Liver (tissue), 9 donors: ENCODE data around the gene LMTK2. TPM values are rescaled to one million over a fixed set of nuclear protein-coding genes. Genes with fewer than 3 reads are reported as not detected.

Experiments used
- DNase-seq: peaks from one replicate; pipeline ENCODE4 v3.0.0-alpha.2; 2017; ENCODE audit warnings: low spot score
- H3K27ac ChIP-seq, 2 donors: one replicate each; pipeline ENCODE4 v1.7.0; 2013; ENCODE audit warnings: inconsistent platforms in 2 of 2, low read length in 2 of 2, control low read depth in 1 of 2, low read depth in 1 of 2, mild to moderate bottlenecking in 1 of 2
- H3K27me3 ChIP-seq, 4 donors: one replicate each; pipeline versions ENCODE4 v1.6.1 to v1.7.0; 2013; ENCODE audit warnings: low read length in 3 of 4, inconsistent platforms in 1 of 4, mild to moderate bottlenecking in 1 of 4, moderate library complexity in 1 of 4; ENCODE audit not compliant: control insufficient read depth in 4 of 4, insufficient read depth in 4 of 4
- H3K36me3 ChIP-seq, 4 donors: one replicate each; pipeline versions ENCODE4 v1.6.1 to v1.7.0; 2013; ENCODE audit warnings: low read length in 3 of 4, mild to moderate bottlenecking in 3 of 4, low read depth in 1 of 4, moderate library complexity in 1 of 4; ENCODE audit not compliant: control insufficient read depth in 4 of 4, insufficient read depth in 3 of 4
- H3K4me1 ChIP-seq, 4 donors: one replicate each; pipeline versions ENCODE4 v1.6.1 to v1.7.0; 2013; ENCODE audit warnings: low read length in 3 of 4, mild to moderate bottlenecking in 3 of 4, moderate library complexity in 1 of 4; ENCODE audit not compliant: control insufficient read depth in 4 of 4, insufficient read depth in 4 of 4
- H3K4me3 ChIP-seq, 3 donors: one replicate each; pipeline versions ENCODE4 v1.6.1 to v1.7.0; 2013; ENCODE audit warnings: low read length in 3 of 3, control low read depth in 1 of 3, low read depth in 1 of 3, mild to moderate bottlenecking in 1 of 3
- H3K9ac ChIP-seq, 2 donors: one replicate each; pipeline ENCODE4 v1.7.0; 2013; ENCODE audit warnings: low read length in 2 of 2, mild to moderate bottlenecking in 2 of 2, moderate library complexity in 2 of 2, control low read depth in 1 of 2, low read depth in 1 of 2
- H3K9me3 ChIP-seq, 4 donors: one replicate each; pipeline versions ENCODE4 v1.6.1 to v1.7.0; 2013; ENCODE audit warnings: low read length in 3 of 4; ENCODE audit not compliant: control insufficient read depth in 4 of 4
- ATF3 ChIP-seq: IDR thresholded peaks from 2 replicates; pipeline ENCODE4 v1.6.1; 2016; ENCODE audit warnings: antibody characterized with exemption
- EGR1 ChIP-seq, 2 donors: IDR thresholded peaks; 2 replicates each; pipeline ENCODE4 v1.6.1; 2016 to 2018; ENCODE audit warnings: antibody characterized with exemption in 2 of 2, low read depth in 2 of 2
- FOXA1 ChIP-seq: IDR thresholded peaks from 2 replicates; pipeline ENCODE4 v1.6.1; 2016; ENCODE audit warnings: antibody characterized with exemption
- FOXA2 ChIP-seq: IDR thresholded peaks from 2 replicates; pipeline ENCODE4 v1.6.1; 2016; ENCODE audit warnings: antibody characterized with exemption
- GABPA ChIP-seq, 2 donors: IDR thresholded peaks in 1 of 2; conservative IDR thresholded peaks in 1 of 2; 2 replicates each; pipeline ENCODE4 v1.6.1; 2016; ENCODE audit warnings: antibody characterized with exemption in 2 of 2, mild to moderate bottlenecking in 1 of 2, moderate library complexity in 1 of 2
- HNF4A ChIP-seq, 2 donors: conservative IDR thresholded peaks; 2 replicates each; pipeline ENCODE4 v1.6.1; 2016; ENCODE audit warnings: antibody characterized with exemption in 2 of 2, mild to moderate bottlenecking in 2 of 2
- HNF4G ChIP-seq: IDR thresholded peaks from 2 replicates; pipeline ENCODE4 v1.6.1; 2016; ENCODE audit warnings: antibody characterized with exemption
- JUND ChIP-seq, 2 donors: IDR thresholded peaks; 2 replicates each; pipeline ENCODE4 v1.6.1; 2016; ENCODE audit warnings: antibody characterized with exemption in 2 of 2
- NR2F2 ChIP-seq: IDR thresholded peaks from 2 replicates; pipeline ENCODE4 v1.6.1; 2016; ENCODE audit warnings: antibody characterized with exemption
- RAD21 ChIP-seq, 2 donors: IDR thresholded peaks; 2 replicates each; pipeline ENCODE4 v1.6.1; 2016; ENCODE audit warnings: antibody characterized with exemption in 2 of 2, mild to moderate bottlenecking in 2 of 2
- RXRA ChIP-seq, 2 donors: IDR thresholded peaks; 2 replicates each; pipeline ENCODE4 v1.6.1; 2017 to 2018; ENCODE audit warnings: antibody characterized with exemption in 2 of 2, mild to moderate bottlenecking in 1 of 2
- SP1 ChIP-seq: IDR thresholded peaks from 2 replicates; pipeline ENCODE4 v1.6.1; 2018; ENCODE audit warnings: antibody characterized with exemption, mild to moderate bottlenecking
- TAF1 ChIP-seq: conservative IDR thresholded peaks from 2 replicates; pipeline ENCODE4 v1.6.1; 2016; ENCODE audit warnings: antibody characterized with exemption, mild to moderate bottlenecking
- YY1 ChIP-seq: IDR thresholded peaks from 2 replicates; pipeline ENCODE4 v1.6.1; 2016; ENCODE audit warnings: antibody characterized with exemption, mild to moderate bottlenecking
- WGBS: extraction: QIAGEN DNeasy Blood & Tissue Kit; methylation state at CpG from one replicate; pipeline ENCODE4 v1.1.7; 2013; 5-methylcytosine and 5-hydroxymethylcytosine counted together
- polyA plus RNA-seq, 2 donors: library from polyadenylated mRNA; stranded (reverse) in 1 of 2; unstranded in 1 of 2; fragments of 200-250 nt in 1 of 2; fragments of >200 nt in 1 of 2; fragmentation: Nextera tagmentation in 1 of 2; extraction: Ambion mirVana in 1 of 2; gene quantifications; one replicate each; pipeline versions ENCODE4 v1.2.1 to v1.2.3, GENCODE V29; 2013 to 2015
- total RNA-seq, 2 donors: library from RNA; depleted of rRNA; stranded (reverse); fragments of >200 nt; gene quantifications; one replicate each; pipeline ENCODE4 v1.2.3, GENCODE V29; 2014
- TF ChIP-seq, protein P1 (sequence below): IDR thresholded peaks from 2 replicates; pipeline ENCODE4 v1.6.1; 2016; ENCODE audit warnings: antibody characterized with exemption, mild to moderate bottlenecking
- TF ChIP-seq, protein P2 (sequence below): IDR thresholded peaks from 2 replicates; pipeline ENCODE4 v1.6.1; 2016; ENCODE audit warnings: antibody characterized with exemption
- TF ChIP-seq, protein P3 (sequence below): IDR thresholded peaks from 2 replicates; pipeline ENCODE4 v1.6.1; 2016; ENCODE audit warnings: antibody characterized with exemption
- donor health status: healthy.
- donor health status: healthy.
- donor health status: healthy.
- donor health status: healthy.
- donor health status: healthy.

Gene LMTK2
- total and polyA plus RNA-seq, 4 donors: 3.1 to 14.3 (median 9.0) TPM

- no peak for DNase-seq
- no peaks in the 10 kb centered on the region for H3K4me1 ChIP-seq
- TF ChIP-seq NR2F2 (no peak), FOXA2 (no peak), RXRA (IDR thresholded peaks at IDR 0.05) (no peak), YY1 (no peak), FOXA1 (no peak), EGR1 (IDR thresholded peaks at IDR 0.05; ENCODE audit: low read depth in 2 of 2) (no peak), RAD21 (IDR thresholded peaks at IDR 0.05) (no peak), HNF4G (no peak), HNF4A (conservative IDR thresholded peaks at IDR 0.05) (no peak), JUND (IDR thresholded peaks at IDR 0.05) (no peak), SP1 (no peak), TAF1 (no peak)
- TF ChIP-seq, protein P1, sequence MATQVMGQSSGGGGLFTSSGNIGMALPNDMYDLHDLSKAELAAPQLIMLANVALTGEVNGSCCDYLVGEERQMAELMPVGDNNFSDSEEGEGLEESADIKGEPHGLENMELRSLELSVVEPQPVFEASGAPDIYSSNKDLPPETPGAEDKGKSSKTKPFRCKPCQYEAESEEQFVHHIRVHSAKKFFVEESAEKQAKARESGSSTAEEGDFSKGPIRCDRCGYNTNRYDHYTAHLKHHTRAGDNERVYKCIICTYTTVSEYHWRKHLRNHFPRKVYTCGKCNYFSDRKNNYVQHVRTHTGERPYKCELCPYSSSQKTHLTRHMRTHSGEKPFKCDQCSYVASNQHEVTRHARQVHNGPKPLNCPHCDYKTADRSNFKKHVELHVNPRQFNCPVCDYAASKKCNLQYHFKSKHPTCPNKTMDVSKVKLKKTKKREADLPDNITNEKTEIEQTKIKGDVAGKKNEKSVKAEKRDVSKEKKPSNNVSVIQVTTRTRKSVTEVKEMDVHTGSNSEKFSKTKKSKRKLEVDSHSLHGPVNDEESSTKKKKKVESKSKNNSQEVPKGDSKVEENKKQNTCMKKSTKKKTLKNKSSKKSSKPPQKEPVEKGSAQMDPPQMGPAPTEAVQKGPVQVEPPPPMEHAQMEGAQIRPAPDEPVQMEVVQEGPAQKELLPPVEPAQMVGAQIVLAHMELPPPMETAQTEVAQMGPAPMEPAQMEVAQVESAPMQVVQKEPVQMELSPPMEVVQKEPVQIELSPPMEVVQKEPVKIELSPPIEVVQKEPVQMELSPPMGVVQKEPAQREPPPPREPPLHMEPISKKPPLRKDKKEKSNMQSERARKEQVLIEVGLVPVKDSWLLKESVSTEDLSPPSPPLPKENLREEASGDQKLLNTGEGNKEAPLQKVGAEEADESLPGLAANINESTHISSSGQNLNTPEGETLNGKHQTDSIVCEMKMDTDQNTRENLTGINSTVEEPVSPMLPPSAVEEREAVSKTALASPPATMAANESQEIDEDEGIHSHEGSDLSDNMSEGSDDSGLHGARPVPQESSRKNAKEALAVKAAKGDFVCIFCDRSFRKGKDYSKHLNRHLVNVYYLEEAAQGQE: no peak
- TF ChIP-seq, protein P2, sequence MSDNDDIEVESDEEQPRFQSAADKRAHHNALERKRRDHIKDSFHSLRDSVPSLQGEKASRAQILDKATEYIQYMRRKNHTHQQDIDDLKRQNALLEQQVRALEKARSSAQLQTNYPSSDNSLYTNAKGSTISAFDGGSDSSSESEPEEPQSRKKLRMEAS: no peak
- TF ChIP-seq, protein P3, sequence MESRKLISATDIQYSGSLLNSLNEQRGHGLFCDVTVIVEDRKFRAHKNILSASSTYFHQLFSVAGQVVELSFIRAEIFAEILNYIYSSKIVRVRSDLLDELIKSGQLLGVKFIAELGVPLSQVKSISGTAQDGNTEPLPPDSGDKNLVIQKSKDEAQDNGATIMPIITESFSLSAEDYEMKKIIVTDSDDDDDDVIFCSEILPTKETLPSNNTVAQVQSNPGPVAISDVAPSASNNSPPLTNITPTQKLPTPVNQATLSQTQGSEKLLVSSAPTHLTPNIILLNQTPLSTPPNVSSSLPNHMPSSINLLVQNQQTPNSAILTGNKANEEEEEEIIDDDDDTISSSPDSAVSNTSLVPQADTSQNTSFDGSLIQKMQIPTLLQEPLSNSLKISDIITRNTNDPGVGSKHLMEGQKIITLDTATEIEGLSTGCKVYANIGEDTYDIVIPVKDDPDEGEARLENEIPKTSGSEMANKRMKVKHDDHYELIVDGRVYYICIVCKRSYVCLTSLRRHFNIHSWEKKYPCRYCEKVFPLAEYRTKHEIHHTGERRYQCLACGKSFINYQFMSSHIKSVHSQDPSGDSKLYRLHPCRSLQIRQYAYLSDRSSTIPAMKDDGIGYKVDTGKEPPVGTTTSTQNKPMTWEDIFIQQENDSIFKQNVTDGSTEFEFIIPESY: no peak
- no peaks in the 10 kb centered on the region for H3K27me3 ChIP-seq
- no peak overlapping the region for H3K4me3 ChIP-seq
- H3K27ac ChIP-seq: no peak overlapping the region
- 97% methylated on average over 25 of the region's 25 CpGs for WGBS
- H3K9ac ChIP-seq: no peak overlapping the region
- H3K36me3 ChIP-seq: peaks cover 0 to 21% (median 5%) of the 10 kb centered on the region in 4 donors
- H3K9me3 ChIP-seq: no peaks in the 10 kb centered on the region
Measured at GRCh38 chr7:98236355-98237185, 129.9 kb downstream of the LMTK2 start.

DNA sequence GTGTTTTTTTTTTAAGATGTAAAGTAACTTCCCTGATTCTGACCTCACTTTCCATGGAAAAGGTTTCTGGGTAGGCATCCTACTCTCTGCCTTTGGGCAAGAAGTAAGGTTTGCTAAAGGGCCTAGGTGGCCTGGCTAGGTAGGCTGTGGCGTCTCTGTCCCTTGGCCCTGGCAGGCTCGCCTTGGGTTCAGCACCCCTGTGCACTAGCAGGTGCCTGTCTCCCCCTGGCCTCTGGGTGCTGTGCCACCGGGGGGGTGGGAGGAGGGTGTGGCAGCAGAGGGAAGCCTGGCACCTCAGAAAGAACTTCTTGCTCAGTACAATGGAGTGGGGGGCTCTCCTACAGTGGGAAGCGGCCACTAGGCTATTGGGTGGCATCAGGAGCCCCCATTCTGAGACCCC, 131.4 kb downstream of the LMTK2 start:
- Histone ChIP-seq H3K36me3 (peaks cover 0 to 18% (median 5%) of the 10 kb centered on the region in 4 donors), H3K4me1 (no peaks in the 10 kb centered on the region)
- no peak for TF ChIP-seq ATF3
- no peak for TF ChIP-seq FOXA2
- TF ChIP-seq HNF4A (conservative IDR thresholded peaks at IDR 0.05): no peak
- no peak for TF ChIP-seq SP1
- TF ChIP-seq, protein P1: no peak
- TF ChIP-seq GABPA (IDR thresholded peaks at IDR 0.05 in 1 of 2, conservative IDR thresholded peaks at IDR 0.05 in 1 of 2): no peak
- no peak for TF ChIP-seq RXRA (IDR thresholded peaks at IDR 0.05)
- no peak for TF ChIP-seq EGR1 (IDR thresholded peaks at IDR 0.05; ENCODE audit: low read depth in 2 of 2)
- no peak for TF ChIP-seq YY1
- TF ChIP-seq, protein P2: no peak
- TF ChIP-seq FOXA1: no peak
- TF ChIP-seq, protein P3: no peak
- no peak for TF ChIP-seq JUND (IDR thresholded peaks at IDR 0.05)
- no peak for TF ChIP-seq NR2F2
- no peak for TF ChIP-seq HNF4G
- TF ChIP-seq TAF1: no peak

More for the DNA sequence above, 131.4 kb downstream of the LMTK2 start:
- H3K9me3 ChIP-seq: no peaks in the 10 kb centered on the region
- 97% methylated on average over 4 of the region's 4 CpGs for WGBS
- no peak overlapping the region for H3K9ac ChIP-seq
- no peak overlapping the region for H3K4me3 ChIP-seq
- H3K27ac ChIP-seq: no peak overlapping the region
- H3K27me3 ChIP-seq: no peaks in the 10 kb centered on the region
- DNase-seq: no peak
